Measurements from ENCODE around the gene TCEANC2. TPM values are rescaled to one million over a fixed set of nuclear protein-coding genes. Genes with fewer than 3 reads are reported as not detected.
A peak's percentile ranks its signal among the peaks of the same experiment; 100 is the strongest.

TCEANC2 gene
- polyA plus RNA-seq (2012; rRNA removed): 4.7 and 5.5 TPM in 2 replicates
- 4.1 and 5.2 TPM in 2 replicates for polyA plus RNA-seq (2012; cell fraction: cytosol; rRNA removed)
- 8.9 and 9.0 TPM in 2 replicates for polyA plus RNA-seq (2012; cell fraction: nucleus; rRNA removed)

- Histone ChIP-seq H3K9me2 (no peaks in the 10 kb centered on the region), H3K4me1 (ENCODE audit: control insufficient read depth in 1 of 2, insufficient read depth in 2 of 2, low read depth in 1 of 2, low read length in 1 of 2) (peaks cover 0 to 5% of the 10 kb centered on the region in 2 experiments; a peak in 3 of 4 replicates), H3K79me2 (ENCODE audit: insufficient read depth) (peaks cover 51% of the 10 kb centered on the region), H3K9ac (peak within 1 kb of the TSS; percentile 92), H3K27ac (ENCODE audit: low read depth in 2 of 2, low read length in 1 of 2) (peak within 1 kb of the TSS; percentile 76 to 87), H3K4me3 (ENCODE audit: low read depth in 2 of 2, low read length in 1 of 2) (peak within 1 kb of the TSS; percentile 67 to 79), H3K9me3 (no peaks in the 10 kb centered on the region), H3F3A (replicated peaks; ENCODE audit: insufficient read depth) (no peaks in the 10 kb centered on the region), H3K4me2 (peak within 1 kb of the TSS; percentile 98), H4K20me1 (ENCODE audit: insufficient read depth) (no peaks in the 10 kb centered on the region; the same call in 1 of the 2 replicates), H3K27me3 (ENCODE audit: insufficient read depth) (no peaks in the 10 kb centered on the region), H3K36me3 (replicated peaks in 1 of 2; ENCODE audit: control insufficient read depth in 1 of 2, insufficient read depth in 2 of 2, low read length in 1 of 2) (no peaks in the 10 kb centered on the region), H2AFZ (ENCODE audit: low read depth) (peak within 1 kb of the TSS; percentile 97)
- WGBS (ENCODE audit: low lambda C conversion rate): 3% methylated on average over 22 of the region's 59 CpGs
- CTCF ChIA-PET: interaction anchor here (1.1 to 1.9 kb wide), 2 partner anchors 10 to 711 kb away, joined by 3 to 7 read pairs; partner anchors contain the start of gene PARS2
- peak; percentile 88 for DNase-seq
- POLR2A ChIA-PET: interaction anchor here (0.6 to 1.7 kb wide), 5 partner anchors 16 to 711 kb away, joined by 3 to 4 read pairs (median 4); partner anchors contain the start of genes ACOT11, IFT25 and PARS2
- TF ChIP-seq NFIC (IDR thresholded peaks at IDR 0.05; ENCODE audit: borderline replicate concordance): no peak
- TF ChIP-seq RAD21 (IDR thresholded peaks at IDR 0.05; ENCODE audit: low read length): no peak
- TF ChIP-seq TCF12 (IDR thresholded peaks at IDR 0.05): 0 out of 2 replicates have a peak, but pooled peaks have one; percentile 25
- TF ChIP-seq FOXM1 (IDR thresholded peaks at IDR 0.05; ENCODE audit: low read depth): no peak
- TF ChIP-seq GABPA (IDR thresholded peaks at IDR 0.05; ENCODE audit: low read depth): peak; percentile 92
- no peak for TF ChIP-seq EP300 (IDR thresholded peaks at IDR 0.05; ENCODE audit: borderline replicate concordance in 1 of 2, low read depth in 1 of 2, low read length in 1 of 2)
- TF ChIP-seq RFX5 (IDR thresholded peaks at IDR 0.05; ENCODE audit: low read length): no peak
- TF ChIP-seq RCOR1 (IDR thresholded peaks at IDR 0.05; ENCODE audit: low read length): no peak
- TF ChIP-seq EZH2phosphoT487 (IDR thresholded peaks at IDR 0.05; ENCODE audit: borderline replicate concordance, low read depth): no peak
- no peak for TF ChIP-seq RXRA (IDR thresholded peaks at IDR 0.05; ENCODE audit: borderline replicate concordance, low read depth)
- peak; percentile 97 for TF ChIP-seq CHD2 (IDR thresholded peaks at IDR 0.05; ENCODE audit: low read length, partially characterized antibody)
- TF ChIP-seq SIN3A (IDR thresholded peaks at IDR 0.05; ENCODE audit: borderline replicate concordance, low read depth, low read length): peak; percentile 94
- TF ChIP-seq MXI1 (IDR thresholded peaks at IDR 0.05; ENCODE audit: low read depth, low read length): peak; percentile 90
- TF ChIP-seq FOSL2 (IDR thresholded peaks at IDR 0.05; ENCODE audit: borderline replicate concordance, low read depth): no peak; the same call in 1 of the 2 replicates
- 0 out of 2 replicates have a peak, but pooled peaks have one; percentile 64 for TF ChIP-seq TAF1 (IDR thresholded peaks at IDR 0.05; ENCODE audit: borderline replicate concordance, low read depth, low read length)
- TF ChIP-seq USF1 (IDR thresholded peaks at IDR 0.05; ENCODE audit: borderline replicate concordance, low read depth): peak; percentile 80; the same call in 1 of the 2 replicates
- TF ChIP-seq USF2 (IDR thresholded peaks at IDR 0.05; ENCODE audit: borderline replicate concordance, low read depth, low read length): no peak
- TF ChIP-seq ZBTB33 (IDR thresholded peaks at IDR 0.05; ENCODE audit: borderline replicate concordance, low read depth): peak; percentile 94
- no peak for TF ChIP-seq NRF1 (IDR thresholded peaks at IDR 0.05; ENCODE audit: low read depth, low read length)
- TF ChIP-seq IRF3 (IDR thresholded peaks at IDR 0.05; ENCODE audit: low read depth, low read length): no peak
- TF ChIP-seq MAX (IDR thresholded peaks at IDR 0.05; ENCODE audit: low read depth): peak; percentile 66
- TF ChIP-seq PBX3 (IDR thresholded peaks at IDR 0.05): no peak
- peak; percentile 62; the same call in 1 of the 2 replicates for TF ChIP-seq POLR2AphosphoS5 (IDR thresholded peaks at IDR 0.05; ENCODE audit: low read depth, low read length)
Observed at GRCh38 chr1:54052934-54053744, at the start of gene TCEANC2, which contains the start of gene TMEM59. Gene TCEANC2 (plus strand): TSS chr1:54053608. CDS start chr1:54054423, 815 bp downstream. Gene TMEM59 (minus strand): TSS chr1:54053204. CDS start chr1:54053188, 16 bp downstream.

Measured in SK-N-SH (cell line).